ENCODE data around the gene NFKBIZ. TPM values are rescaled to one million over a fixed set of nuclear protein-coding genes. Genes with fewer than 3 reads are reported as not detected.

The NFKBIZ gene
- total and polyA plus RNA-seq, 9 of the 15 experiments (the other 6 are each of a cell fraction or from before 2014, with no cell fraction given) = 1.2 to 13.7 (median 5.7) TPM

- Histone ChIP-seq H3K79me2 (ENCODE audit: control insufficient read depth, insufficient read depth, low read length) (no peaks in the 10 kb centered on the region), H3K9me1 (ENCODE audit: control insufficient read depth, insufficient read depth, low read length) (no peaks in the 10 kb centered on the region), H3K4me2 (ENCODE audit: insufficient read depth, low read length) (no peak overlapping the region), H3K9me3 (replicated peaks; ENCODE audit: control insufficient read depth, insufficient read depth, low read depth, low read length) (no peaks in the 10 kb centered on the region), H3K4me1 (replicated peaks in 1 of 2; ENCODE audit: control insufficient read depth in 2 of 2, insufficient read depth in 2 of 2, low read length in 2 of 2) (no peaks in the 10 kb centered on the region), H3K27me3 (ENCODE audit: control insufficient read depth in 2 of 2, insufficient read depth in 2 of 2, low read length in 2 of 2) (no peaks in the 10 kb centered on the region), H3K9ac (ENCODE audit: insufficient read depth in 1 of 2, low read depth in 2 of 2, low read length in 2 of 2) (no peak overlapping the region), H3K4me3 (no peak overlapping the region), H2AFZ (ENCODE audit: low read depth, low read length) (no peak overlapping the region), H4K20me1 (replicated peaks; ENCODE audit: control insufficient read depth, insufficient read depth, low read length) (no peaks in the 10 kb centered on the region), H3K36me3 (ENCODE audit: control insufficient read depth, insufficient read depth, low read length) (peaks cover 38% of the 10 kb centered on the region; the same call in 2 of the 3 replicates), H3K27ac (ENCODE audit: extremely low read depth, low read depth, low read length) (no peak overlapping the region)
- ATAC-seq = peak; percentile 37; the same call in 2 of the 3 replicates
- ChIA-PET POLR2A (interaction anchor here (1.0 to 2.1 kb wide), 2 partner anchors 10 to 12 kb away, joined by 8 read pairs; partner anchors contain the start of gene NFKBIZ), CTCF (ENCODE audit: low intra/inter-chr PET ratio) (no interaction called here)
- intact Hi-C loops (cut with micrococcal nuclease) (no loop called here), in situ Hi-C loops (cut with MboI) (no loop called here)
- DNase-seq (ENCODE audit: extremely low read depth in 1 of 4, low spot score in 3 of 4) = no peak
- FAIRE-seq = no peak
- WGBS (ENCODE audit: insufficient coverage, low coverage, missing lambda C conversion rate) = 65% methylated on average over 5 of the region's 5 CpGs
- no TSS peak for BruUV-seq (replicated peaks)
- TF ChIP-seq POLR2B (IDR thresholded peaks at IDR 0.05; ENCODE audit: low read depth, partially characterized antibody) (peak; percentile 22), MEIS2 (IDR thresholded peaks at IDR 0.05; ENCODE audit: partially characterized antibody) (no peak), ARID4B (CRISPR knock-in tag; IDR thresholded peaks at IDR 0.05) (no peak), ETV1 (tag; conservative IDR thresholded peaks at IDR 0.05; ENCODE audit: low read depth) (no peak), POLR2A (conservative IDR thresholded peaks at IDR 0.05) (peak; percentile 41; the same call in 1 of the 2 replicates), RAD21 (CRISPR knock-in tag; conservative IDR thresholded peaks at IDR 0.05 in 1 of 2, IDR thresholded peaks at IDR 0.05 in 1 of 2) (no peak), ZNF395 (CRISPR knock-in tag; IDR thresholded peaks at IDR 0.05) (no peak), CEBPZ (IDR thresholded peaks at IDR 0.05; ENCODE audit: borderline replicate concordance, low read depth, low read length) (no peak), ATF4 (CRISPR knock-in tag; IDR thresholded peaks at IDR 0.05) (no peak), EHMT2 (IDR thresholded peaks at IDR 0.05) (no peak), FOSL1 (tag; conservative IDR thresholded peaks at IDR 0.05) (no peak), BRD4 (IDR thresholded peaks at IDR 0.05) (no peak)
Measured at GRCh38 chr3:101861789-101862415, 12.6 kb downstream of the NFKBIZ start.
